Esophagus muscularis mucosa (tissue), 4 donors: ENCODE results near the gene FRAS1. TPM values are rescaled to one million over a fixed set of nuclear protein-coding genes. Genes with fewer than 3 reads are reported as not detected.

ENCODE experiments used
- DNase-seq: peaks from one replicate; pipeline ENCODE4 v3.0.0-alpha.2; 2017; ENCODE audit errors: extremely low spot score
- H3K27ac ChIP-seq, 4 donors: fragments of 200-600 bp; sonication (generic); replicated peaks in 1 of 4; 1 replicate in 3 of 4; 2 replicates in 1 of 4; pipeline ENCODE4 v1.5.1; 2016 to 2019; ENCODE audit warnings: mild to moderate bottlenecking in 1 of 4
- H3K27me3 ChIP-seq, 4 donors: fragments of 200-600 bp; sonication (generic); one replicate each; pipeline versions ENCODE4 v1.5.1 to v1.6.0; 2016 to 2019
- H3K36me3 ChIP-seq, 4 donors: fragments of 200-600 bp; sonication (generic); one replicate each; pipeline ENCODE4 v1.5.1; 2016 to 2019
- H3K4me1 ChIP-seq, 4 donors: fragments of 200-600 bp; sonication (generic); one replicate each; pipeline ENCODE4 v1.5.1; 2016 to 2019
- H3K4me3 ChIP-seq, 4 donors: fragments of 200-600 bp; sonication (generic); 1 replicate in 2 of 4; 2 replicates in 2 of 4; pipeline ENCODE4 v1.5.1; 2016 to 2019; ENCODE audit warnings: mild to moderate bottlenecking in 4 of 4, moderate library complexity in 1 of 4
- H3K9me3 ChIP-seq, 4 donors: fragments of 200-600 bp; sonication (generic); 1 replicate in 3 of 4; 2 replicates in 1 of 4; pipeline ENCODE4 v1.5.1; 2016 to 2019
- EP300 ChIP-seq: sonication (generic); formaldehyde crosslinking; IDR thresholded peaks from one replicate; pipeline ENCODE4 v1.6.1; 2017; ENCODE audit warnings: antibody characterized with exemption
- POLR2A ChIP-seq: fragments of 450-650 bp; IDR thresholded peaks from one replicate; pipeline ENCODE4 v1.6.1; 2017; ENCODE audit warnings: antibody characterized with exemption, moderate library complexity, mild to moderate bottlenecking, low read depth
- POLR2AphosphoS5 ChIP-seq, 2 donors: sonication (generic); formaldehyde crosslinking; IDR thresholded peaks; one replicate each; pipeline ENCODE4 v1.6.1; 2017; ENCODE audit warnings: antibody characterized with exemption in 2 of 2
- WGBS: methylation state at CpG from one replicate; pipeline ENCODE4 v1.1.5; 2018; 5-methylcytosine and 5-hydroxymethylcytosine counted together
- intact Hi-C: fragments of 100-400 bp; cut with DNase I; formaldehyde crosslinking; loops from one replicate; pipeline ENCODE4 v1.15.1; 2023
- total RNA-seq, 4 donors: library from RNA; depleted of rRNA; stranded (reverse); fragments of >200 nt; gene quantifications; one replicate each; pipeline versions ENCODE4 v1.1.0 to v1.2.1, GENCODE V29; 2016
- TF ChIP-seq, protein P1 (sequence below), 3 experiments: fragments of 200-600 bp in 2 of 3; fragments of 450-650 bp in 1 of 3; sonication (generic) in 2 of 3; IDR thresholded peaks; one replicate each; pipeline ENCODE4 v1.5.1; 2017 to 2019; ENCODE audit warnings: antibody characterized with exemption in 3 of 3, mild to moderate bottlenecking in 2 of 3, moderate library complexity in 1 of 3

The FRAS1 gene
- total RNA-seq, 4 donors from 2014 or later: 5.3 to 8.7 (median 5.7) TPM

DNA sequence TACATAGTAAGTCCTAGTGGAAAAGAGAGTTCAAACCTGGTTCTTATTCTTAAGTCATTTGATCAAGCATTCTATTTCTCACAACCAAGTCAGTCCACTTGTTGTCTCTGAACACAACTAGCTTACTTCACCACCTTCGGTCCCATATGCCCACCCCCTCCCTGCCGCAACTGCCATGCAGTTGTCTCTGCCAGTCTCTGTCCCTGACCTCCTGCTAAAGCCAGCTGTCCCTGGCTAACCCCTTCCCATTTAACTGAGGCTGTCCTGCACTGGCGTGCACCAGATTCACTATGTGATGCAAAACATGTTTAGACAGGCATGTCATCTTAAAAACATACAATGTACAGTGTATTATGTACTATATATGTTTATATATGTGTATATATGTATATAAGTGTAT, 12.7 kb downstream of the FRAS1 start:
- H3K9me3 ChIP-seq: no peaks in the 10 kb centered on the region
- no peak overlapping the region for H3K27ac ChIP-seq
- H3K4me3 ChIP-seq: no peak overlapping the region
- no peak for DNase-seq
- no peaks in the 10 kb centered on the region for H3K36me3 ChIP-seq
- 96% methylated on average over 3 of the region's 3 CpGs for WGBS
- TF ChIP-seq POLR2AphosphoS5 (IDR thresholded peaks at IDR 0.05) (no peak), POLR2A (no peak), EP300 (no peak)
- intact Hi-C loops: no loop called here
- no peaks in the 10 kb centered on the region for H3K4me1 ChIP-seq
- no peaks in the 10 kb centered on the region for H3K27me3 ChIP-seq

GRCh38 chr4:78070731-78071282, 13.7 kb downstream of the FRAS1 start:
- Histone ChIP-seq H3K27ac (no peak overlapping the region), H3K27me3 (no peaks in the 10 kb centered on the region), H3K4me3 (no peak overlapping the region), H3K4me1 (no peaks in the 10 kb centered on the region), H3K36me3 (no peaks in the 10 kb centered on the region), H3K9me3 (no peaks in the 10 kb centered on the region)
- DNase-seq: no peak
- WGBS: 87% methylated on average over 2 of the region's 2 CpGs
- intact Hi-C loops: no loop called here
- TF ChIP-seq, protein P1, sequence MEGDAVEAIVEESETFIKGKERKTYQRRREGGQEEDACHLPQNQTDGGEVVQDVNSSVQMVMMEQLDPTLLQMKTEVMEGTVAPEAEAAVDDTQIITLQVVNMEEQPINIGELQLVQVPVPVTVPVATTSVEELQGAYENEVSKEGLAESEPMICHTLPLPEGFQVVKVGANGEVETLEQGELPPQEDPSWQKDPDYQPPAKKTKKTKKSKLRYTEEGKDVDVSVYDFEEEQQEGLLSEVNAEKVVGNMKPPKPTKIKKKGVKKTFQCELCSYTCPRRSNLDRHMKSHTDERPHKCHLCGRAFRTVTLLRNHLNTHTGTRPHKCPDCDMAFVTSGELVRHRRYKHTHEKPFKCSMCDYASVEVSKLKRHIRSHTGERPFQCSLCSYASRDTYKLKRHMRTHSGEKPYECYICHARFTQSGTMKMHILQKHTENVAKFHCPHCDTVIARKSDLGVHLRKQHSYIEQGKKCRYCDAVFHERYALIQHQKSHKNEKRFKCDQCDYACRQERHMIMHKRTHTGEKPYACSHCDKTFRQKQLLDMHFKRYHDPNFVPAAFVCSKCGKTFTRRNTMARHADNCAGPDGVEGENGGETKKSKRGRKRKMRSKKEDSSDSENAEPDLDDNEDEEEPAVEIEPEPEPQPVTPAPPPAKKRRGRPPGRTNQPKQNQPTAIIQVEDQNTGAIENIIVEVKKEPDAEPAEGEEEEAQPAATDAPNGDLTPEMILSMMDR (IDR thresholded peaks at IDR 0.05): no peak
- no peak for TF ChIP-seq POLR2A
- TF ChIP-seq POLR2AphosphoS5 (IDR thresholded peaks at IDR 0.05): no peak
- TF ChIP-seq EP300: no peak

- H3K27me3 ChIP-seq: no peaks in the 10 kb centered on the region
Measured at GRCh38 chr4:78074759-78075158, 17.6 kb downstream of the FRAS1 start.

GRCh38 chr4:78075986-78076385, 18.9 kb downstream of the FRAS1 start:
- Histone ChIP-seq H3K36me3 (no peaks in the 10 kb centered on the region), H3K27ac (no peak overlapping the region), H3K27me3 (no peaks in the 10 kb centered on the region), H3K4me1 (no peaks in the 10 kb centered on the region), H3K9me3 (no peaks in the 10 kb centered on the region), H3K4me3 (no peak overlapping the region)
- WGBS: 100% methylated on average over 1 of the region's 1 CpG
- TF ChIP-seq, protein P1 (IDR thresholded peaks at IDR 0.05): no peak
- no peak for TF ChIP-seq EP300
- no peak for TF ChIP-seq POLR2AphosphoS5 (IDR thresholded peaks at IDR 0.05)
- no peak for TF ChIP-seq POLR2A
- intact Hi-C loops: no loop called here
- DNase-seq: no peak

More at GRCh38 chr4:78074759-78075158, 17.6 kb downstream of the FRAS1 start:
- no peaks in the 10 kb centered on the region for H3K4me1 ChIP-seq
- peak; percentile 39 for DNase-seq
- TF ChIP-seq, protein P1 (IDR thresholded peaks at IDR 0.05): no peak
- TF ChIP-seq POLR2A: no peak
- H3K36me3 ChIP-seq: no peaks in the 10 kb centered on the region
- H3K27ac ChIP-seq: no peak overlapping the region
- no peak overlapping the region for H3K4me3 ChIP-seq
- no peaks in the 10 kb centered on the region for H3K9me3 ChIP-seq
- WGBS: 95% methylated on average over 3 of the region's 3 CpGs
- intact Hi-C loops: no loop called here

- no peak for DNase-seq
- Histone ChIP-seq H3K27ac (no peak overlapping the region), H3K27me3 (no peaks in the 10 kb centered on the region), H3K9me3 (no peaks in the 10 kb centered on the region), H3K4me1 (no peaks in the 10 kb centered on the region), H3K4me3 (no peak overlapping the region), H3K36me3 (no peaks in the 10 kb centered on the region)
- intact Hi-C loops: no loop called here
- WGBS: 97% methylated on average over 1 of the region's 1 CpG
- TF ChIP-seq POLR2A: no peak
- TF ChIP-seq POLR2AphosphoS5 (IDR thresholded peaks at IDR 0.05): no peak
- no peak for TF ChIP-seq EP300
- TF ChIP-seq, protein P1 (IDR thresholded peaks at IDR 0.05): no peak
Measured at GRCh38 chr4:78078101-78078500, 21.0 kb downstream of the FRAS1 start.
